Spleen (tissue), 7 donors: Measurements from ENCODE around the gene SMLR1.

Source experiments
- CTCF ChIP-seq, 11 experiments: fragments of 200-600 bp in 7 of 11; fragments of 450-650 bp in 4 of 11; sonication (generic) in 4 of 11; IDR thresholded peaks in 8 of 11; conservative IDR thresholded peaks in 3 of 11; 1 replicate in 7 of 11; 2 replicates in 4 of 11; pipeline versions ENCODE4 v1.4.0 to v1.8.0; 2016 to 2021; ENCODE audit warnings: antibody characterized with exemption in 11 of 11, inconsistent platforms in 4 of 11, mild to moderate bottlenecking in 1 of 11
- POLR2A ChIP-seq, 3 donors: fragments of 450-650 bp; IDR thresholded peaks; one replicate each; pipeline ENCODE4 v1.5.1; 2017; ENCODE audit warnings: antibody characterized with exemption in 3 of 3, mild to moderate bottlenecking in 1 of 3
- donor health status: DM: no; HTN: no; CAD: no; lungs with moderate emphysema.
- donor health status: DM: no; HTN: no; CAD: no.
- donor health status: DM: no; HTN: no; CAD: no.

- TF ChIP-seq CTCF (IDR thresholded peaks at IDR 0.05 in 8 of 11, conservative IDR thresholded peaks at IDR 0.05 in 3 of 11): no peak
- no peak for TF ChIP-seq POLR2A (IDR thresholded peaks at IDR 0.05)
Observed at GRCh38 chr6:130837067-130837466, 9.9 kb downstream of the SMLR1 start.
